HG03520 (cell line): Measurements from ENCODE around the gene SLC41A1.
A peak's percentile ranks its signal among the peaks of the same experiment; 100 is the strongest.
"Not testable (repeated sequence)": the region's sequence is repeated elsewhere in the genome, so short reads cannot be mapped to it uniquely, and the experiment has no call there.

Experiments
- ATAC-seq: cut with Tn5 transposase; IDR thresholded peaks from one replicate; pipeline ENCODE4 v1.9.1; 2021; ENCODE audit warnings: mild to moderate bottlenecking, moderate library complexity; ENCODE audit not compliant: unreplicated experiment

SLC41A1 gene

DNA sequence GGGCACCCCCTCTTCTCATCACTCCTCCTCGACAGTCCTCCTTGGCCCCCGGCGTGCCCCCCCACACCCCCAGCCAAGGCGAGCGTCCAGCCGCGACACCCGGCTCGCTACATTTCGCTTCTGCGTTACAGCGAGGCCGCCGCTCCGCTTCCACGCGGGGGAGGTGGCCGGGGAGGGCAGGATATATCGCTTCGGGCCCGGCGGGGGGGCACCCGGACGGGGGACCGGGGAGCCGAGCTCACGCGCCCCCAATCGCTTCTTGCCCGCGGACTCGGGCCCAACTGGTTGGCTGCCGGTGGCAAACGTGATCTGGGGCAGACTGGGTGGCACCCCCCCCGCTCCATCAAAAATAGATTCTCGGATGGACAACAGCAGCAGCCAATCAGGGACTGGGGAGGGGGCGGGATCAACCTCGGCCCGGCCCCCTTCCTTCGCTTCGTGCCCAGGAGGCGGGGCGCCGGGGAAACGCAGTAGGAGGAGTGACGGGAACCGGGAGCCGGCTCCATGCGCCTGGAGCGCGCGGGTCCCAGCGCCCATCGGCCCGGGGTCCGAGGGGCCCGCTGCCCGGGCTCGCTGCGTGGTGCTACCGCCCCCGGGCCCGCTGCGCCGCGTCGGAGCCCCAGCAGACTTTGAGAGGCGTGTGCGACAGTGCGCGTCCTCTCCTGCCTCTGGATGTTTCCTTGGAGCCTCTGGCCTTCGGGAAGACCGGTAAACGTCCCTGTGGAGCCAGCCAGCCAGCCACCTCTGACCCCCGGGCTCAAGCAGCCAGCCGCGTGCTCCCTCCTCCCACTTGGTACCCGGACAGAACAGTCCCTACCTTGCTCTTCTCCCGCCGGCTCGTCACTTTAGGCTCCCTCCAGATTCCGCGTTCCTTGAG is at the start of gene SLC41A1:
TSS of gene SLC41A1 (minus strand) at position 321 of the 877 bp plus-strand sequence. CDS start 2,757 bp downstream, outside the sequence.
- peak; percentile 84 for ATAC-seq

DNA sequence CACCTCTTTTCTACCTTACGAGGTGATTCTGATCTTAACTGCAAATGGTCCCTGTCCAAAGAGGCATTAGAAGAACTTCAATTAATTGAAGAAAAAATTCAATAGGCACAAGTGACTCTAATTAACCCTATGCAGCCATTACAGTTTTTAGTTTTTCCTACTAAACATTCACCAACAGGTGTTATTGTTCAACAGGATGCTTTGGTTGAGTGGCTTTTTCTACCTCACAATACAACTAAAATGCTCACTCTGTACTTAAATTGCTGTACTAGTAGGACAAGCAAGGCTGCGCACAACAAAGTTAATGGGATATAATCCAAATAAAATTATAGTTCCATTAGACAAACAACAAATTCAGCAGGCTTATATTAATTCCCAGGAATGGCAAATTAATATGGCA is 48.5 kb upstream of the SLC41A1 start:
- no peak for ATAC-seq

DNA sequence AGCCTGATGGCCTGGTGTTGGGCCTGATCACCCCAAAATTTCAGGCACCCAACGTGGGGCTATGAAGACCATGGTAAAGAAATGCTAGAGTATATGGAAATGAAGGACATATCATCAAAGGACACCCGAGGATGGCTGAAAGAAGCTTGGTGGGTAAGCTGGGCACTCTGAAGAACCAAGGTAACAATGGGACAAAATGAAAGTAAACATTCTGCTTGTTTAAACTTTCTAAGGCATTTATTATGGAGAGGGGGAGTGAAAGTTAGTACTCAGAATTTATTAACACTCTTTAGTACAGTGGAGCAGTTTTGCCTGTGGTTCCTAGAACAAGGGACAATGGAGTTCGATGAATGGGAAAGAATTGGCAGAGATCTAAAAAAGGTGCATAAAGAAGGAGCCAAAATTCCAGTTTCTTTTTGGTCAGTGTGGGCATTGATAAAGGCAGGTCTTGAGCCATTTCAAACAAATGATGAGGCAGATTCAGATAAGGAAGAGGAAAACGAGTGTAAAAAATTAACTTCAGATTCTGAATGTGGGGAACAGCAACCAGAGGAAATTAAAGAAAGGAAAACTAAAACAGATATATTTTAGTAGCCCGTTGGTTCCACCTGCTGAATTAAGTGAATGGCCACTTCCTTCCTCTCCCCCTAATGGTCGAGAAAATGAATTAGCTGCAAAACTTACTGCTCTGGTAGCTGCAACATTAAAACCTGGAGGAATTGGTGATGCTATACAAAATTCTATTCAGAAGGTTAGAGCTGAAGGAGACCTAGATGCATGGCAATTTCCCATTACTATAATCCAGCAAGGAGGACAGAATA is 45.4 kb upstream of the SLC41A1 start:
- no peak for ATAC-seq

DNA sequence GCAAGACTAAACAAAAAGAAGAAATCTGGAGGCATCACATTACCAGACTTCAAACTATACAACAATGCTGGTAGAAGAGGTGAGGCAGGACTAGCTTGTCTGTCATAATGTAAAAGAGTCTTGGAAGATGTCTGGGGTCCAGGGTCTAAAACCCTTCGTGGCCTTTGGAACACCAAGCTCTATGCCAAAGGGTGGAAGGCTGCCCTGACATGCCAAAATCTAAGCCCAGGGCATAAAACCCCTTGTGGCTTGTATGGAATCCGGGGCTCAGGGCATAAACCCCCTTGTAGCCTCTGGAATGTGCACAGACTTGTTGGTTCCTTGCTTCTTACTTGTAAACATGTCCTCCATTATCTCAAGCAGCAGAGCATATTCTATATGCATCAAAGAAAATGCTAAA is 44.5 kb upstream of the SLC41A1 start:
- not testable (repeated sequence) for ATAC-seq

DNA sequence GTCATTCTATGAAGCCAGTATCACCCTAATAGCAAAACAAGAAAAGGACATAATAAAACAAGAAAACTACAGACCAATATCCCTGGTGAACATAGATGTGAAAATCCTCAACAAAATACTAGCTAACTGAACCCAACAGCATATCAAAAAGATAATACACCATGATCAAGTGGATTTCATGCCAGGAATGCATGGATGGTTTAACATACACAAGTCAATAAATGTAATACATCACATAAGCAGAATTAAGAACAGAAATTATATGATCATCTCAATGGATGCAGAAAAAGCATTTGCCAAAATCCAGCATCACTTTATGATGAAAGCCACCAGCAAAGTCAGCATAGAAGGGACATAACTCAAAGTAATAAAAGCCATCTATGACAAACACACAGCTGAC is 43.4 kb upstream of the SLC41A1 start:
- no peak for ATAC-seq

DNA sequence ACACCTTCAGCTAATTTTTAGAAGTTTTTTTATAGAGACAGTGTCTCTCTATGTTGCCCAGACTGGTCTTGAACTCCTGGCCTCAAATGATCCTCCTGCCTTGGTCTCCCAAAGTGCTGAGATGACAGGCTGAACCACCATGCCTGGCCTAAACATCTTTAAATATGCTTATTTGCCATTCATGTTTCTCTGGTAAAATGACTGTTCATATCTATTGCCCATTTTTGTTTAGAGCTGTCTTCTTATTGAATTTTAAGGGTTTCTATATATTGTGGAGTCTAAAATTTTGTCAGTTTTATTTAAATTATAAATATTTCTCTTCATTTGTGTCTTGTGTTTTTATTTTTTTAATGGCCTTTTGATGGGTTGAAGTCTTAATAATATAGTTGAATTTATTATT is 40.0 kb upstream of the SLC41A1 start:
- no peak for ATAC-seq

DNA sequence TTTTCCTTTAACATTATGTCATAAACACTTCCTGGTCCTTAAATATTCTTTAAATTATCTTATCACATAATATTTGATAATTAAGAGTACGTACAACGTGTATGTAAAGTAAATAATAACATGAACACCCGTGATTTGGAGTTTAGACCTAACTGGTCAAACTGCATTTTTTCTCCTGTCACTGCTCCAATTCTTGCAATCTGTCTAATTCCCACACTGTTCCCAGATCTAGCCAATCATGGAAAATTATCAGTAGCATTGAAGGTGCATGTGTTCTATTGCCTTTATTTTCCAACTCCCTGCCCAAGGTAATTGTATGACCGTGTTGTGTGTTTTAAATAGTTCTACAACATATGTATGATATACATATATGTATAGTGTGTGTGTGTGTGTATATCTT is 39.0 kb upstream of the SLC41A1 start:
- ATAC-seq = no peak

DNA sequence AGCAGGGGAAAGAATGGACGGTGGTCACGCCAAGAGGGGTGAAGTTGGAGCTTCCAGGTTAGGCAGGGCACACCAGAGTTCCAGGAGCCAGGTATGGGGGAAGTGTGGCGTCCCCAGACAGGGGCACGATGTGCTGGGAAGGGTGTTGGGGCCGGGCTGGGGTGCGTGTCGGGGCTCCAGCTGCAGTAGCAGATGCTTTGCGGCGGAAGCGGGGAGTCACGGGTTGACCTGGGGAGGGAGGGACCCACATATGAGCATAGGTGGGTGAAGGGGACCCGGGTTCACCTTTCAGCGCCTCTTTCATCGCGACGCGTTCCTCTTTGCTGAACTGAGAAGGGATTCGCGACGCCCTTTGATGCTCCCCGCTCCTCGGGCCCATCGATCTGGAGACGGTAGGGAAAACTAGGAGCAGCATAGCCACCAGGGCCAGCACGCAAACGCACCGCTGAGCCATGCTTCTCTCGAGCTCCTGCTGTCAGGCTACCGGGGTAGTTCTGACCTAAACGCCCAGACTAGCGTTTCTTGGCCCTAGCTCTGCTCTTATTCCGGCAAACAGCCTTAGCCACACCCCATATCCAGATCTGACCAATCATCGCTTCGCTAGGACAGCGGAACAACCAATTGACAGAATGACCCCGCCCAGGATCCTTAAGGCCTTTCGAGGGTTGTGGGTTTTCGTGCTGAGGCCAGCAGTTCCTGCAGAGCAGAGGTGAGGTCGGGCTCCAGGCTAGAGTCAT is 36.8 kb upstream of the SLC41A1 start, which contains the start of gene PM20D1:
TSS of gene PM20D1 (minus strand) at position 514 of the 737 bp plus-strand sequence. CDS start at position 454, 60 bp downstream.
- ATAC-seq = peak; percentile 96

DNA sequence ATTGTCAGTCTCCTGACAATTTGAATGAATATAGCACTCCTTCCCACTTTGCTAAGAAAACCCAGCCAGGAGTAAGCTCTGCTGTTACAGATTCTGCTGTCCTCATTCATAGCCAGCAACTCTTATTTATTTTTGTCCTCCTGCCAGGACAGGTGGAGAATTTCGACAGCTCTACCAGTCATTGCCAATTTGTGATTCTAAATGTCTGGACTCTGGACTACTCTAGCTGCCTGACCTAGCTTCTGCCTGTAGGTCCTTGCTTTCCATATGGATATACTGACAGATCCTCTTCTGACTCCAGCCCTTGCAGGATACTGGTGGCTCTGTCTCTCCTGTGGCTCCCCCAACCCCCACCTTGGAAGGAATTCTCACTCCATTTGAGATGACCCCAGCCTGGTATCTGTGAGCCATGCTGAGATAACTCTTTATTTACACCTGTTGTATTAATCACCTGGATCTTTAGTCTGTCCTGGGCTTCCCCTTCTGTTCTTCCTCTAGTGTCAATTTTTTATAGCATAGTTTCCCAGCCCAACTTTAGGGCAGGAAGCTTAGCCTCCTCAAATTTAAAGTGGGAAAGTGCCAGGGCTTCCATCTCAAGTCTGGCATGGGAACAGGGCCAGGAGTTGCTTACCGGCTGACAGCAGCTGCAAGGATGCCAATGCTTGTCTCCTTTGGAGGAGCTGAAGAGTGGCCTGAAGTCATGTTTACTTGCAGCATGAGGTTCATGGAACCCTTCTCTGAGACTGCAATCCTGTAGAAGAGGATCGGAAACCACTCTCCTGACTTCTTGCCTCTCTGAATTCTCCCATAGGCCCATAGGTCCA is 30.2 kb upstream of the SLC41A1 start:
- no peak for ATAC-seq

DNA sequence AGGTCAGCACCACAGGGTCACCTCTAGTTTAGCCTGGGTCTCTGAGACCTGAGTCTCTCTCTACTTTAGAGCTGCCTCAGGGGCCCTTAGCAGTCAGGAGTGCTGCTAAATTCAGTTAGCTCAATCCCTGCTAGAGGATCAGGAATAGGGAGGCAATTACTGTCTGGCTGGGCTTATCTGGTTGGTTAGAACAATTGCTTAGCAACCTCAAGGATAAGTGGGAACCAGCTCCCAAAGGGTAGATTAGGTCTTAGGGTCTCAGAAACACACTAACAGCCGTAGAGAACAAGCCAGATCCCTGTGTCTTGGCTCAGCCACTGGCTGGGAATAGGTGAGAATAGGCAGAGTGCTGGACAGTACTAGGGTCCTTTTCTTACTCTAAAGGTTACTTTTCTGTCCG is 29.2 kb upstream of the SLC41A1 start:
- ATAC-seq = no peak

DNA sequence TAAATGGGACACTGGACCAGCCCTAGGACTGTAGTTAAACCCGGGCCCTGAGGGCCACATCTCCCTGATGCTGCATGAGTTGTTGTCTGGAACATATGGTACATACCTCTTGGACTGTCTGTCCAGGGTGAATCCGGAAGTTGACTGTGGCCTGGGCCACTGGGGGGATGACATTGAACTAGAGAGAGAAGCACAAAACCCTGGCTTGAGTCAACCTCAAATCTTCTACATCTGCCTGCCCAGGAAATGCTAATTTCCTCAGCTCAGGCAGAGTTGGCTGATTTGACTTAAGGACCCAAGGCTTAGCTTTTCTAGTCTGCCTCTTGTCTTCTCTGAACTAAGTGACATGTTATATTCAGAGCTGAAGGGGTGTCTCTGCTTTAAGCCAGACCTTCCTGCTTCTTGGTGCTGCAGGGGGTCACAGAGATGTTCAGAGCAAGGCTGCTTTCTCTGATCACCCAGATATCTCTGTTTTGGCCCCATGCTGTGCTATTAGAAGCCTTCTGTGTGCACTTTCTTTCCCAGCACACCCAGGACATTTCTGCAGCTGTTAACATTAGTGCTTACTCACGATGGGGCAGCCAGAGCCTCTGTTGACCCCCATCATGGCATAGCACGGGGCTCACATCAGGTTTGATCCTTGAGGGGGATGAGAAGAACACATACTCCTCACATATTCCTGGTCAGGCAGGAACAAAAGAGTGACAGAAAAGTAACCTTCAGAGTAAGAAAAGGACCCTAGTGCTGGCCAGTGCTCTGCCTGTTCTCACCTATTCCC is 27.3 kb upstream of the SLC41A1 start:
- no peak for ATAC-seq

DNA sequence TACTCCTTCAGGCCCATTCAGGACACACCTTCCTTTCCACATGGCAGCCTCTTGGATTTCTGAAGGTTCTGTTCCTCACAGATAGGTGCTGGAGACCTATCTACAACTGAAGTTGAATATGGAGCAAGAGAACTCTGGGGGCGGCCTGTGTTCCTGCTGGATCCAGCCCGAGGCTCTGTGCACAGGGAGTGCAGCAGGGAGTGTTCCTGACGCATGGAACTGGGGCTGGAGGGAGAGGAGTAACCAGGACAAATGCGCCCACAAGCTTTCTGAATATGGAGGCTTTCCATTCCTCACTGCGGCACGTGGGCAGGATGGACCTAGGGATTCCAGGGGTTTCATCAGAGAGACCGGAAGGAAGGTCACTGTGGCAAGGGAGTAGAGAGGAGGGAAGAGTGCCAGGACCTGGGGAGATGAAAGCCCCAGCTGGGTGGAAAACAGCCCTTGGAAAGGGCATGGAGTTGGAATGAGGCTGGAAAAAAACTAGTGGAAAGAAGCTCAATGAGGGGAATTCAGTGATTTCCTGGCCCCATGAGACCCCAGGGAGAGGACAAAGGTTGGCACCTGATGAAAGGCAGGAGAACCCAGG is 24.5 kb upstream of the SLC41A1 start:
- no peak for ATAC-seq

DNA sequence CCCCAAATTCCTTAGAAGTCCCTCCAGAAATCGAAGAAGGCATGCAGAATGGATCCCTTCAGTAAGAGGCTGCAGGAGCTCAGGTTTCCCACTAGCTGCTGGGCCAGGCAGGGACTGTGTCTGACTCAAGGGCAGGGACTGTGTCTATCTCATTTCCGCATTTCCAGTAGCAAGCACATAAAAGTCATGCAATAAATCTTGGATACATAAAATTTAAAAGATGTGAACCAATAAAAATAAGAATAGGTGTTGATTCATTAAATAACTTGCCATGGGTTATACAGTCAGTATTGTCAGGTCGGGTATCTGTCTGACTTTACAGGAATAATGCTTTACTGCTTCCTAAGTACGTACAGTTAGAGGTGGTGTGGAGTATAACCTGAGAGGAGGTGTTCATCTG is 21.8 kb upstream of the SLC41A1 start:
- ATAC-seq = no peak

DNA sequence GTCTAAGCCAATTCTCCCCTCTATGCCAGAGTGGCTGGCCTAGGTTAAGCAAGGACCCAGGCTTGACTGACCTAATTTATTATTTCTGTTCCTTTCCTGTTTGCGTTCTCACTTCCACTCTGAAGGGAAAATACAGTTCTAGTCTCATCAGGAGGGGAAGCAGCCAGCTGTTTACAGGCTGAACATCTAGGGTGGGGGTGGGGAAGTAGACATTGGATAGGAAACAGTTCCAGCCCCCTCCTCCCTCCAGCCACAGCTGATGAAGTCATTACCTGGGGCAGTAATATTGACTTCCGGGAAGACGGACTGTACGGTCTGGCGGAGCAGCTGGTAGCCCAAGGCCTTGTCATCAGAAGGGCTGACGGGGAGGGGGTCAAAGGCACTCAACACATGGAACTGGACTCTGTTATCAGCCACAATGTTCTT is 19.3 kb upstream of the SLC41A1 start:
- no peak for ATAC-seq

DNA sequence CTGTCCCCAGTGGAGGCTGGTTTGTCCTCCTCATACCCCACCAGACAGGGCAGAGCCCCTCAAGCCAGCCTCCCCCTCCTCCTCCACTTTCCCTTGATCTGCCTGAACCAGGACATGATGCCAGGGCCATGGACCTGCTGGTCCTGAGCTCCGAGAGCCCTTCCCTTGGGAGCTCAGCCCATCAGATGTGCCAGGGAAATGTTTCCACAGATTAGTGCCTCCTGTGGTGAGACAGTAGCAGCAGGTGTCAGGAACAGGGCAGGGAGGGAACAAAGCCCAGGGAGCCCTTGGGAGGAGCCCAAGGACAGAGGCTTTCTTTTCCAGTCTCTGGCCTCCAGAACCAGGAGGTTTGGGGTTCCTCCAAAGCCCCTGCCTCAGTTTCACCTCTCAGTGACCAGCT is 14.6 kb upstream of the SLC41A1 start:
- ATAC-seq = no peak

DNA sequence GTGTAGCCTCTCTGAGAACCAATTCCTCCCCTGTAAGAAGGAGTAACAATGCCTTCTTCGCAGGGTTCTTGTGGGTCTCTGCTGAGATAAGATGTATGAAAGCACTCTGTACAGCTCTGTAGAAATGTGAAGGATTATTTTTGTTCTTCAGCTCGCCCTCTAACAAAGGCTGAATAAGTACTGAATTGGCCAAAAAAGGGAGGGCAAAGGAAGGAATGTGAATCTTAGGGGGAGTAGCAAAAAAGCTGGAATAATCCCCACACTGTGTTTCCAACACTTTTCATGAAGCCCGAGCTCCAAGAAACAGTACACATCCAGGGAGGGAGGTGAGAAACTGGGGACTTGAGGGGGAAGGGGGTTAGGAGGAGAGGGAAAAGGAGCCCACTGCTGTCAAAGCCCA is 14.0 kb upstream of the SLC41A1 start:
- no peak for ATAC-seq

DNA sequence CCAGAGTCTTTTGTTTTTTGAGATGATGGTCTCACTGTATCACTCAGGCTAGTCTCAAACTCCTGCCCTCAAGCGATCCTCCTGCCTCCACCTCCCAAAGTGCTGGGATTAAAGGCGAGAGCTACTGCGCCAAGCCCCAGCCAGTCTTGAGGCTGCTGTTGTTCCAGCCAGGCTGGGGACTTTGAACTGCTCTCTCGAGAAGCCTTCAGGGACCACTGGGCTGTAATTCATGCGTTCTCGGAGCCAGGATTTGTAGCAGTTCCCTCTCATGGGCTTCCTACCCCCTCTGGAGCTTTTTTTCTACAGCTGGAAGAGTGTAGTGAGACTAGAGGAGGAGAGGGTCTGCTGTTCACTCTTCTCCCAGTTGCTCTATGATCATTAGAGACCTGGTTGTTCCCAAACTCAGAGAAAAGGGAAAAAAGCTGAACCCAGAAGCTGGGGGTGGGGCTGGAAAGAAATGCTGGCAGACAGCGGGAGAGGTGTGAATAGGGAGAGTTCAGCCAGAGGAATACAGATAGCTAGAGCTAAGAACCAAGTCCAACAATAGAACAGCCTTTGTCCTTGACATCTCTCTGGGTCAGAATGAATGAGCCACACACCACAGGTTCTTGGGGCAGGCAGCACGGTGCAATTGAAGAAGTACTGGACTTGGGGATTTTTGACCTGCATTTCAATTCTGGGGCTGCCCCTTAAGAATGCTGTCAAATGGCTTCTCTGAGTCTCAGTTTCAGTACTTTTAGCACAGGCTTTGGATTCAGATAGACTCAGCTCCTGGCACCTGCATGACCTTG is 13.2 kb upstream of the SLC41A1 start:
- no peak for ATAC-seq

DNA sequence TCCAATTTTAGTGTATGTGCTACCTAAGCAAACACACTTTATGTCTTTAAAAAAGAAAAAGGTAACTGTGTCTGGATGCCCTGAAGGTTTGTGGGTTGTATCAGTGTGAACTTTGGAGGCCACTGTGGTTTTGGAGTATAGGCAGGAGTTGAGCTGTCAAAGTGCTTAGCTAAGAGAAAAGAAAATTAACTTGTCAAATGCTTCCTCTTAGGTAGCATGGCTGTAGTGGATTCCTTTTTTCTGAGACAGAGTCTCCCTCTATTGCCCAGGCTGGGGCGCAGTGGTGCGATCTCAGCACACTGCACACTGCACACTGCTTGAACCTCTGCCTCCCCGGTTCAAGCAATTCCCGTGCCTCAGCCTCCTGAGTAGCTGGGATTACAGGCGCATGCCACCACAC is 11.2 kb upstream of the SLC41A1 start:
- no peak for ATAC-seq
